Kidney epithelial cell (primary cell): Measurements from ENCODE around the gene CAMTA1. TPM values are rescaled to one million over a fixed set of nuclear protein-coding genes. Genes with fewer than 3 reads are reported as not detected.

Experiments used
- DNase-seq: peaks from one replicate; pipeline ENCODE4 v3.0.0-alpha.2; 2010; ENCODE audit warnings: low read depth
- H3K27me3 ChIP-seq: 2 replicates; pipeline ENCODE4 v1.6.0; 2011; ENCODE audit warnings: low read length; ENCODE audit not compliant: control insufficient read depth, insufficient read depth
- H3K36me3 ChIP-seq: 2 replicates; pipeline ENCODE4 v1.5.1; 2011; ENCODE audit warnings: low read length; ENCODE audit not compliant: control insufficient read depth, insufficient read depth
- H3K4me3 ChIP-seq: 2 replicates; pipeline ENCODE4 v1.5.1; 2011; ENCODE audit warnings: low read depth, mild to moderate bottlenecking, control low read depth, low read length
- total RNA-seq: library from RNA; depleted of rRNA; stranded (reverse); fragments of >200 nt; gene quantifications from 2 replicates; pipeline ENCODE4 v1.2.3, GENCODE V29; 2015
- TF ChIP-seq, protein P1 (sequence below): IDR thresholded peaks from 2 replicates; pipeline ENCODE4 v1.5.1; 2011; ENCODE audit warnings: mild to moderate bottlenecking, moderate library complexity, low read length, control low read depth, inconsistent platforms; ENCODE audit not compliant: insufficient read depth, poor library complexity, severe bottlenecking

The CAMTA1 gene
- total RNA-seq, 1 donor from 2014 or later, result 76.5 TPM

DNA sequence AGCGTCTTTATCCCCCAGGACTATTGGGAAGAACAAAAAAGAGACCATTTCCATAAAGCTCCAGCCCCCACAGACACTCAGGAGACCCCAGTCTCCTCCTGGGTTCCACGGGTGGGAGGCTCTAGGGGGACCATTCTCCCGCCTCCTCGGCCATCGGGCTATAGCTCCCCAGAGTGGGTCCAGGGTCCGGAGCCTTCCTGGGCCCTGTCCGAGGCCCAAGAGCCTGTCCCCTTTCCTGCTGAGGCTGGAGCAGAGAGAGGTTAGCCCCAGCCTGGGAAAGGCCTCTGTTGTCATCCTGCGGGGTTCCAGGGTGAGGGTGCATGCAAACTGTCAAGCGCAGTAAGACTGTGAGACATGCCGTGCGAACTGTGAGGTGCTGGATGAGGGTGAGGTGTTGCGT, 166.3 kb downstream of the CAMTA1 start:
- Histone ChIP-seq H3K36me3 (no peaks in the 10 kb centered on the region), H3K4me3 (no peak overlapping the region), H3K27me3 (peaks cover 3% of the 10 kb centered on the region)
- no peak for DNase-seq
- TF ChIP-seq, protein P1, sequence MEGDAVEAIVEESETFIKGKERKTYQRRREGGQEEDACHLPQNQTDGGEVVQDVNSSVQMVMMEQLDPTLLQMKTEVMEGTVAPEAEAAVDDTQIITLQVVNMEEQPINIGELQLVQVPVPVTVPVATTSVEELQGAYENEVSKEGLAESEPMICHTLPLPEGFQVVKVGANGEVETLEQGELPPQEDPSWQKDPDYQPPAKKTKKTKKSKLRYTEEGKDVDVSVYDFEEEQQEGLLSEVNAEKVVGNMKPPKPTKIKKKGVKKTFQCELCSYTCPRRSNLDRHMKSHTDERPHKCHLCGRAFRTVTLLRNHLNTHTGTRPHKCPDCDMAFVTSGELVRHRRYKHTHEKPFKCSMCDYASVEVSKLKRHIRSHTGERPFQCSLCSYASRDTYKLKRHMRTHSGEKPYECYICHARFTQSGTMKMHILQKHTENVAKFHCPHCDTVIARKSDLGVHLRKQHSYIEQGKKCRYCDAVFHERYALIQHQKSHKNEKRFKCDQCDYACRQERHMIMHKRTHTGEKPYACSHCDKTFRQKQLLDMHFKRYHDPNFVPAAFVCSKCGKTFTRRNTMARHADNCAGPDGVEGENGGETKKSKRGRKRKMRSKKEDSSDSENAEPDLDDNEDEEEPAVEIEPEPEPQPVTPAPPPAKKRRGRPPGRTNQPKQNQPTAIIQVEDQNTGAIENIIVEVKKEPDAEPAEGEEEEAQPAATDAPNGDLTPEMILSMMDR, result no peak

- DNase-seq, result no peak
- Histone ChIP-seq H3K36me3 (no peaks in the 10 kb centered on the region), H3K27me3 (peaks cover 7% of the 10 kb centered on the region), H3K4me3 (no peak overlapping the region)
- TF ChIP-seq, protein P1, result no peak
These were observed 168.0 kb downstream of the CAMTA1 start for GRCh38 chr1:6953216-6953615.

- Histone ChIP-seq H3K4me3 (no peak overlapping the region), H3K36me3 (no peaks in the 10 kb centered on the region), H3K27me3 (peaks cover 7% of the 10 kb centered on the region)
- TF ChIP-seq, protein P1, result no peak
- no peak for DNase-seq
These were observed 168.7 kb downstream of the CAMTA1 start for GRCh38 chr1:6953907-6954364.

DNA sequence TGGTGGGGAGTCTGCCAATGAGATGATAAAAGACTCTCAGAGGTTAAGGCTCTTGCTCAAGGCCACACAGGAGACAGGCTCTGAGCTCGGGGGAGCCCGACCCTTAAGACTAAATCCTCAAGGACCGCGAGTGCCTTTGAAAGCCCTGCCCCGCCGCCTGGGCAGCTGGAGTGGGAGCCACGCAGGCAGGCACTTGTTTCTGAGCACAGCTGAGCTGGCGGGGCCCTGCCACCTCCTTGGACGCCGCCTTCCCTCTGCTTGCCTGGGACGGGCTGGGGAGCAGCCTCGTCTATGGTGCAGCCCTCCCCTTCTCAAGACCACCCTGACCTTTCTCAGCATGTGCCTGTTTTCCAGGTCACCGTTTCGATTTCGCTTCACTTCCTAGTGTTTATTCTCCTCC, 169.3 kb downstream of the CAMTA1 start:
- DNase-seq, result no peak
- TF ChIP-seq, protein P1, result no peak

GRCh38 chr1:6955357-6956094, 170.3 kb downstream of the CAMTA1 start:
- no peak overlapping the region for H3K4me3 ChIP-seq
- H3K36me3 ChIP-seq, result no peaks in the 10 kb centered on the region
- TF ChIP-seq, protein P1, result no peak
- peaks cover 7% of the 10 kb centered on the region for H3K27me3 ChIP-seq
- DNase-seq, result no peak

More for the DNA sequence above, 169.3 kb downstream of the CAMTA1 start:
- H3K27me3 ChIP-seq, result peaks cover 7% of the 10 kb centered on the region
- H3K4me3 ChIP-seq, result no peak overlapping the region
- no peaks in the 10 kb centered on the region for H3K36me3 ChIP-seq
